Cardiac fibroblast (primary cell): ENCODE data around the gene GREB1.

Experiments
- DNase-seq, 2 donors: peaks; one replicate each; pipeline versions ENCODE4 v3.0.0 to v3.0.0-alpha.2; 2010; ENCODE audit warnings: low read depth in 2 of 2
- H3K4me3 ChIP-seq, 2 donors: replicated peaks in 1 of 2; 1 replicate in 1 of 2; 2 replicates in 1 of 2; pipeline ENCODE4 v1.5.1; 2011; ENCODE audit warnings: low read depth in 2 of 2, low read length in 2 of 2, mild to moderate bottlenecking in 2 of 2, moderate library complexity in 1 of 2
- TF ChIP-seq, protein P1 (sequence below): IDR thresholded peaks from one replicate; pipeline ENCODE4 v1.5.1; 2011; ENCODE audit warnings: low read depth, mild to moderate bottlenecking, low read length, inconsistent platforms

Gene GREB1

DNA sequence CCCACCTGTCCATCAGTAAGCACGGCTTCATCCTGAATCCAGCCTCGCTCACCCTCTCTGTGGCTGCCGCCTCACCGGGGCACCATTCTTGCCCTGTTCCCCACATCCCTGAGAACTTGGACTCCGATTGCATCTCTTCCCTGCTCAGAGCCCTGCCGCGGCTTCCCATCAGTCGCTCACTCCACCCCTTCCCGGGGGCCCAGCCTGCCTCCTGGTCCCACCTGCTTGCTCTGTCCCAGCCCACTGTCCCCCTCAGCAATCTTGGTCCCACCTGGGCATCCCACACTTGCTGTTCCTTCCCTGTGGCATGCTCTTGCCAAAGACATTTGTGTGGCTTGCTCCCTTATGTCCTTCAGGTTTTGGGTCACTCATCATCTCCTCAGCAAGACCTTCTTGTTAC lies 56.3 kb downstream of the GREB1 start:
- DNase-seq = no peak
- no peak overlapping the region for H3K4me3 ChIP-seq

DNA sequence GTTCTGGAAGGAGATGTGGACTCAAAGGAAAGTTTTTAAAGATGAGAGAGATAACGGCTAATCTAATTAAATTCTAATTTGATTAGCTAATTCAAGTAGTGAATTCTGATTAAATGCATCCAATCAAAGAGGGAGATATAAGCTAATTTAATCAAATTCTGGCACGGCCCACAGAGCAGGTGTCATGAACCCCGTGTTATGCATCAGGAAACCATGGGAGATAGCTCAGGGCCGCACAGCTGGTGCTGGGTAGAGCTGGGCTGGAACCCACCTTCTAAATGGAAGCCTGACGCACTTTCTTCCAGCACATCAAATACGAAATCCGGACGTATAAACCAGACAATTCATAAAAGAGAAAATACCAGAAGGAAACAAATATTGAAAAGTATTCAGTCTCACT lies 57.2 kb downstream of the GREB1 start:
- no peak for DNase-seq
- H3K4me3 ChIP-seq = no peak overlapping the region
- TF ChIP-seq, protein P1, sequence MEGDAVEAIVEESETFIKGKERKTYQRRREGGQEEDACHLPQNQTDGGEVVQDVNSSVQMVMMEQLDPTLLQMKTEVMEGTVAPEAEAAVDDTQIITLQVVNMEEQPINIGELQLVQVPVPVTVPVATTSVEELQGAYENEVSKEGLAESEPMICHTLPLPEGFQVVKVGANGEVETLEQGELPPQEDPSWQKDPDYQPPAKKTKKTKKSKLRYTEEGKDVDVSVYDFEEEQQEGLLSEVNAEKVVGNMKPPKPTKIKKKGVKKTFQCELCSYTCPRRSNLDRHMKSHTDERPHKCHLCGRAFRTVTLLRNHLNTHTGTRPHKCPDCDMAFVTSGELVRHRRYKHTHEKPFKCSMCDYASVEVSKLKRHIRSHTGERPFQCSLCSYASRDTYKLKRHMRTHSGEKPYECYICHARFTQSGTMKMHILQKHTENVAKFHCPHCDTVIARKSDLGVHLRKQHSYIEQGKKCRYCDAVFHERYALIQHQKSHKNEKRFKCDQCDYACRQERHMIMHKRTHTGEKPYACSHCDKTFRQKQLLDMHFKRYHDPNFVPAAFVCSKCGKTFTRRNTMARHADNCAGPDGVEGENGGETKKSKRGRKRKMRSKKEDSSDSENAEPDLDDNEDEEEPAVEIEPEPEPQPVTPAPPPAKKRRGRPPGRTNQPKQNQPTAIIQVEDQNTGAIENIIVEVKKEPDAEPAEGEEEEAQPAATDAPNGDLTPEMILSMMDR = no peak

More for the DNA sequence above, 56.3 kb downstream of the GREB1 start:
- TF ChIP-seq, protein P1 = no peak

DNA sequence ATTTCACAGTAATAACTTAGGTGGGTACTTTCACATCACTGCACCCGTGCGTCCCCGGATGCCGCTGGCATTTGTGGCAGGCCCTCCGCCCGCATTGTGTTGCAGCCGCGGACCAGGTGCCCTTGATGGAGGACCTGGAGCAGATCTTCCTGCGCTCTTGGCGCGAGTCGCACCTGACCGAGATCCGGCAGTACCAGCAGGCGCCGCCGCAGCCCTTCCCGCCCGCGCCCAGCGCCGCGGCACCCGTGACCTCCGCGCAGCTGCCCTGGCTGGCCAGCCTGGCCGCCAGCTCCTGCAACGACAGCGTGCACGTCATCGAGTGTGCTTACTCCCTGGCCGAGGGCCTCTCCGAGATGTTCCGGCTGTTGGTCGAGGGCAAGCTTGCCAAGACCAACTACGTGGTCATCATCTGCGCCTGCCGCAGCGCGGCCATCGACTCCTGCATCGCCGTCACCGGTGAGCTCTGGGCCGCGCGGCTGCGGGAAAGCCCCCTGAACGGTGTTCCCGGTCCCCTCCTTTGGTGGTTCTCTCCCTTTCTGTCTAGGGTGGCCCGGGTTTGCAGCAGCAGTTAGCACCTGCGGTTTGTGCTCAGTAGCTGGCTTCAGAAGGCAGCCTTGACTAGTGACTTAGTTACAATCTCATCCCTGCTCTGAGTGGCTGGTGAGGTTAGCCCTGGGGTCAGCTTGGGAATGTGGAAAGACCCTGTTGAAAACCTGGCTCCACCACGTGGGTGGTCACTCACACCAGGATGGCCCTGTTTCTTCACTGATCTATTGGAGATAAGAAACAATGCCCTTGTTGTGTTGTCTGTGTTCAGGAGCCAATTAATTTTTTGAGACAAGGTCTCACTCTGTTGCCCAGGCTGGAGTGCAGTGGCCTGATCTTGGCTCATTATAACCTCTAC lies 59.1 kb downstream of the GREB1 start:
- TF ChIP-seq, protein P1 = no peak
- H3K4me3 ChIP-seq = no peak overlapping the region
- DNase-seq = no peak

DNA sequence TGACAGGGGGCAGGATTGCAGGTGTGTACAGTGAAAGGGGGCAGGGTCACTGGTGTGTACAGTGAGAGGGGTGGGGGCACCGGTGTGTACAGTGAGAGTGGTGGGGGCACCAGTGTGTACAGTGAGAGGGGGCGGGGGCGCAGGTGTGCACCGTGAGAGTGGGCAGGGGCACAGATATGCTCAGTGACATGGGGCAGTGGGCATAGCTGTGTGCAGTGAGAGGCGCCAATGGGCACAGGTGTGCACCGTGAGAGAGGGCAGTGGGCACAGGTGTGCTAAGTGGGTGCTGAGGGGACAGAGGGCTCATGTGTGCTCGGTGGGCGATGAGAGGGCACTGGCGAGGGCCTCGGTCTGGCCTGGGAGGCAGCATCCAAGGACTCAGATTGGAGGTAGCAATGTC lies 63.0 kb downstream of the GREB1 start:
- no peak overlapping the region for H3K4me3 ChIP-seq
- TF ChIP-seq, protein P1 = no peak
- no peak for DNase-seq

DNA sequence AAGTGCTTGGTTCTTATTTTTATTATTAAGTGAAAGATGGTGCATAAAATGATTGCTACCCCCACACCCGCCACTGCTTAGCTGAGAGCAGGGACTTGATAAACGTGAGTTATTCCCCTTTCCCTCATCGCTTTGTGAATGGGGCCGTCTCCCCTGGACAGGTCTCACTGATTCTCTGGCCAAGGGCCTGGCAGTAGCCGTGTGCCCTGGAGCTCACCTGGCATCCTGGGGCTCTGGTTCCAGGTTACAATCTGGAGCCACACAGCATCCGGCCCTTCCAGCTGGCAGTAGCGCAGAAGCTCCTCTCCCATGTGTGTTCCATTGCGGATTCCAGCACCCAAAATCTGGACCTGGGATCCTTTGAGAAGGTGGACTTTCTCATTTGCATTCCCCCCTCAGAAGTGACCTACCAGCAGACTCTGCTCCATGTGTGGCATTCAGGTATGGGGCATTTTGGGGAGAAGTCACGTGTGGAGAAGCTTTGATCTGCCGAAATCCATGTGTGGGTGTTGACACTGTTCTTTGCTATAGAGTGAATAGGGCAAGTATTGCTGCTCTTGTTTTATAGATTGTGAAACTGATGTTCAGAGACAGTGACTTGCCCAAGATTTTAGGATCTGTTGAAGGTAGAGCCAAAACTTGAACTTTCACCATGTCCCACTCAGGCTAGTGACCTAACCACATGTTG lies 63.8 kb downstream of the GREB1 start:
- DNase-seq = no peak
- TF ChIP-seq, protein P1 = no peak
- H3K4me3 ChIP-seq = no peak overlapping the region

DNA sequence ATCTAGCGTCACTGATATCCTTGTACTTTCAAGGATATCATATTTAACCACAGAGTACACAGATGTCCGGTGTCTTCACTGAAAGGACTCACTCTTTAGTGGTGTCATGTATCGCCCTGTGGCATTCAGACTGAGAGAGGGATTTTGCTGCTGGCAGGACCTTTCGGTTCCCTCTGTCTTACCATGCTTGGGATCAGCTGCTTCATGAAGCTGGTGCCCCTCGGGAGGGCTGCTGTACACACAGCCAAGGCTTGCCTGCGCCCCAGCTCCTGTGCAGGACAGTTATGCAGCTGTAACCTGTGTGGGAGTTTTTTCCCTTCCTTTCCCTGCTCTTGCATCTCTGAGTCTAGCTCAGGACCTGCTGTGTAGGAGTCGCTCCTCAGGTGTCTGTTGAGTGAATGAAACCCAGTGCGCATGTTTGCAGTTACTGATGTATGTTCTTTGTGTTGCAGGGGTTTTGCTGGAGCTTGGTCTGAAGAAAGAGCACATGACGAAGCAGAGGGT lies 64.4 kb downstream of the GREB1 start:
- TF ChIP-seq, protein P1 = no peak
- no peak overlapping the region for H3K4me3 ChIP-seq
- DNase-seq = no peak
